ENCODE data around the gene ADAD2. TPM values are rescaled to one million over a fixed set of nuclear protein-coding genes. Genes with fewer than 3 reads are reported as not detected.
A peak's percentile ranks its signal among the peaks of the same experiment; 100 is the strongest.

The ADAD2 gene
- total RNA-seq, 4 donors from 2014 or later, result 7.4 TPM; not detected in 3

- TF ChIP-seq POLR2AphosphoS5 (IDR thresholded peaks at IDR 0.05) (no peak), CTCF (IDR thresholded peaks at IDR 0.05) (no peak), POLR2A (IDR thresholded peaks at IDR 0.05) (no peak), EP300 (IDR thresholded peaks at IDR 0.05; ENCODE audit: low read depth) (no peak)
- no peak for DNase-seq
- Histone ChIP-seq H3K4me1 (peaks cover 0 to 11% (median 3%) of the 10 kb centered on the region in 4 donors), H3K27me3 (no peaks in the 10 kb centered on the region), H3K27ac (no peak overlapping the region), H3K4me3 (no peak overlapping the region), H3K36me3 (no peaks in the 10 kb centered on the region), H3K9me3 (no peaks in the 10 kb centered on the region)
- WGBS, 2 donors (ENCODE audit: low coverage in 1 of 2), result 74 to 90% methylated on average over 4 to 8 of the region's 8 CpGs
- intact Hi-C loops (cut with DNase I; ENCODE audit: low total_unique reads), result no loop called here
- in situ Hi-C loops (cut with MboI; ENCODE audit: low pct_ligation_motif_present in 1 of 4, low pct_unique_long_range_greater_than_20kb in 1 of 4, low sequenced_read_pairs in 3 of 4), result no loop called here
These were observed 35.1 kb downstream of the ADAD2 start for GRCh38 chr16:84226026-84226425.

GRCh38 chr16:84227548-84227947 is 36.6 kb downstream of the ADAD2 start:
- DNase-seq, result no peak
- H3K36me3 ChIP-seq, result no peaks in the 10 kb centered on the region
- intact Hi-C loops (cut with DNase I; ENCODE audit: low total_unique reads) (no loop called here), in situ Hi-C loops (cut with MboI; ENCODE audit: low pct_ligation_motif_present in 1 of 4, low pct_unique_long_range_greater_than_20kb in 1 of 4, low sequenced_read_pairs in 3 of 4) (no loop called here)
- no peaks in the 10 kb centered on the region for H3K27me3 ChIP-seq
- 85 to 89% methylated on average over 5 to 6 of the region's 6 CpGs for WGBS, 2 donors (ENCODE audit: low coverage in 1 of 2)
- peaks cover 0 to 11% (median 3%) of the 10 kb centered on the region in 4 donors for H3K4me1 ChIP-seq
- no peak for TF ChIP-seq POLR2A (IDR thresholded peaks at IDR 0.05)
- TF ChIP-seq CTCF (IDR thresholded peaks at IDR 0.05), result no peak
- TF ChIP-seq EP300 (IDR thresholded peaks at IDR 0.05; ENCODE audit: low read depth), result no peak
- no peak for TF ChIP-seq POLR2AphosphoS5 (IDR thresholded peaks at IDR 0.05)
- H3K9me3 ChIP-seq, result no peaks in the 10 kb centered on the region
- H3K4me3 ChIP-seq, result no peak overlapping the region
- no peak overlapping the region for H3K27ac ChIP-seq

DNA sequence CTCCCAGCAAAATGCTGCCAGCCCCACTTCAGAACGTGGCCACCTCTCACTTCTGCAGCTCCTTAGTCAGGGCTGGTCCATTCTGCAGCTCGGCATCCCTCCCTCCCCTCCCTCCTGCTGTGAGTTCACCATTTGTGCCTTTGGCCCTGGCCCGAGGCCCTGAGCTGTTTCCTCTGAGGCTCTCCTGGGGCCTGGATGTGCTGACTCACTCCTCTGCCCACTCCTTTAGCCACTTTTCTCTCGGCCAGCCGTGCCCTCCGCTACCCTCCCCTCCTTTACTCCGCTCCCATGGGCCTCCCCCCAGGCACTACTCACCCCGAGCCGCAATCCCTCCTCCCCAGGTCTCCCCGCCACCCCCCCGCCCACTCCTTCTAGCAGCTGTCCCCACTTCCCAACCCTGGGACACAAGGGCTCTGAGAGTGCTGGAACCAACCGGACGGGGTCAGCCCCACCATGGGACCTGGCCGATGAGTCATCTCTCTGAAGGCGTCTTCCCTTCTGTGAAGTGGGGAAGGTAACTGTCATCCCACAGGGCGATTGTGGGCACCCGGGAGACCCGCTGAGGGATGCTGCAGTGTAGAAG is 37.4 kb downstream of the ADAD2 start:
- H3K27ac ChIP-seq, result no peak overlapping the region
- no peak overlapping the region for H3K4me3 ChIP-seq
- H3K9me3 ChIP-seq, result no peaks in the 10 kb centered on the region
- H3K36me3 ChIP-seq, result no peaks in the 10 kb centered on the region
- intact Hi-C loops (cut with DNase I; ENCODE audit: low total_unique reads), result no loop called here
- no peaks in the 10 kb centered on the region for H3K27me3 ChIP-seq
- TF ChIP-seq POLR2AphosphoS5 (IDR thresholded peaks at IDR 0.05), result no peak
- TF ChIP-seq EP300 (IDR thresholded peaks at IDR 0.05; ENCODE audit: low read depth), result no peak
- TF ChIP-seq POLR2A (IDR thresholded peaks at IDR 0.05), result no peak
- no peak for TF ChIP-seq CTCF (IDR thresholded peaks at IDR 0.05)
- in situ Hi-C loops (cut with MboI; ENCODE audit: low pct_ligation_motif_present in 1 of 4, low pct_unique_long_range_greater_than_20kb in 1 of 4, low sequenced_read_pairs in 3 of 4), result no loop called here
- 8 to 46% methylated on average over 2 to 14 of the region's 18 CpGs for WGBS, 2 donors (ENCODE audit: low coverage in 1 of 2)
- H3K4me1 ChIP-seq, result peaks cover 0 to 11% (median 3%) of the 10 kb centered on the region in 4 donors
- DNase-seq, result peak; percentile 15

DNA sequence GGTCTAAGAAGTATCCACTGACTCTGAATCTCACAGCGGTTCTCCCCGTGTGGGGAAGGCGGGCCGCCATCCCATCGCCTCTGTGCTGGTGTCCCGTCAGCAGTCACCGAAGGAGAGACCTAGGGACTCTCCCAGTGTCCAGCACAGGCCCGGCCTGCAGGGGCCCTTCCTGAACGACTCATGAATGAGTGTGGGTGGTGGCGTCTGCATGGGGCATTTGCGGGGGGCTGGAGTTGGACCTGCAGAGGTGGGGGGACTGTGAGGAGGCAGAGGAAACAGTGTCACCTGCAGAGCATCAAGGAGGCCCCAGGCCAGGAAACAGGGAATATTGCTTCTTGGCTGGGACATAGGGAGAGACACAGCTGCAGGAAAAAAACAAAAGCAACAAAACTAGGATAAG is 38.5 kb downstream of the ADAD2 start:
- H3K36me3 ChIP-seq, result no peaks in the 10 kb centered on the region
- H3K27ac ChIP-seq, result no peak overlapping the region
- no peak overlapping the region for H3K4me3 ChIP-seq
- H3K4me1 ChIP-seq, result peaks cover 0 to 13% (median 3%) of the 10 kb centered on the region in 4 donors
- H3K9me3 ChIP-seq, result no peaks in the 10 kb centered on the region
- no peak for DNase-seq
- intact Hi-C loops (cut with DNase I; ENCODE audit: low total_unique reads), result no loop called here
- 89% methylated on average over 11 of the region's 11 CpGs; no CpG with 5 or more reads in 1 of the 2 donors for WGBS, 2 donors (ENCODE audit: low coverage in 1 of 2)
- H3K27me3 ChIP-seq, result no peaks in the 10 kb centered on the region
- in situ Hi-C loops (cut with MboI; ENCODE audit: low pct_ligation_motif_present in 1 of 4, low pct_unique_long_range_greater_than_20kb in 1 of 4, low sequenced_read_pairs in 3 of 4), result no loop called here
- TF ChIP-seq EP300 (IDR thresholded peaks at IDR 0.05; ENCODE audit: low read depth) (no peak), CTCF (IDR thresholded peaks at IDR 0.05) (no peak), POLR2A (IDR thresholded peaks at IDR 0.05) (no peak), POLR2AphosphoS5 (IDR thresholded peaks at IDR 0.05) (no peak)
